ENCODE measurements around the gene POPDC3. TPM values are rescaled to one million over a fixed set of nuclear protein-coding genes. Genes with fewer than 3 reads are reported as not detected.

The POPDC3 gene
- total and polyA plus RNA-seq, 2 of the 4 experiments (the other 2 are of a cell fraction), result 22.7 to 25.8 TPM

DNA sequence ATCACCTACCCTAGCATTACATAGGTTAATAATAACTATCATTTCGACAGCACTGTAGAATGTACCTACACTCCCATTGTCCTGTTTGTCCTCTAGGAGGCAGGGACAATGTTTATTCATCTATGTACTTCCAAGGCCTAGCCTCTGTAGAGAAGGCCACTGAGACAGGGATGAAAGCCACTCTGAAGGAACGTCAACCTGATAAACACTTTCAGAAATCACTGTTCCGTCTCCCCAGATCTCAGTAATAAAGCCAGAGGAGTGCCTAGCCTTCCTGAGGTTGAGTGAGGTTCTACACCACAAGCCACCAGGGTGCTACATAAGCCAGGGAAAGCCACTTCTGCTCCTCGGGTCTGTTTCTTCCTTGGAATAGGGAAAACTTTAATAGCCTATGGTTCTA, 44.8 kb downstream of the POPDC3 start:
- H3K4me3 ChIP-seq (ENCODE audit: insufficient read depth, low read depth, low read length), result no peak overlapping the region
- H3K4me2 ChIP-seq (ENCODE audit: low read depth, low read length), result no peak overlapping the region
- no peak overlapping the region for H4K8ac ChIP-seq (ENCODE audit: low read depth in 2 of 2, low read length in 2 of 2)
- CTCF ChIA-PET, result no interaction called here
- peaks cover 3% of the 10 kb centered on the region; the same call in 1 of the 2 replicates for H3K9me1 ChIP-seq (ENCODE audit: insufficient read depth, low read length)
- H3K27me3 ChIP-seq (ENCODE audit: control insufficient read depth, insufficient read depth, low read length), result no peaks in the 10 kb centered on the region
- H2BK5ac ChIP-seq (ENCODE audit: low read depth, low read length, poor library complexity, severe bottlenecking), result no peak overlapping the region
- no peak overlapping the region for H2AK9ac ChIP-seq (replicated peaks; ENCODE audit: low read depth, low read length, poor library complexity)
- H3K36me3 ChIP-seq (ENCODE audit: control insufficient read depth, insufficient read depth, low read length), result no peaks in the 10 kb centered on the region; the same call in 1 of the 2 replicates
- H3K27ac ChIP-seq (ENCODE audit: insufficient read depth, low read length), result no peak overlapping the region
- WGBS, 2 experiments (ENCODE audit: extremely low coverage in 2 of 2, insufficient read length in 1 of 2), result 100% methylated on average over 1 of the region's 4 CpGs; no CpG with 5 or more reads in 1 of the 2 experiments
- DNase-seq (peak; percentile 18), ATAC-seq (ENCODE audit: low read depth) (no peak)
- no peak overlapping the region for H2AFZ ChIP-seq (replicated peaks; ENCODE audit: low read length, poor library complexity)
- peaks cover 4% of the 10 kb centered on the region; the same call in 1 of the 2 replicates for H4K20me1 ChIP-seq (ENCODE audit: insufficient read depth, low read length)
- no peak overlapping the region for H3K9ac ChIP-seq (ENCODE audit: low read depth, low read length)
- no peak overlapping the region for H2BK20ac ChIP-seq (ENCODE audit: low read depth, low read length)
- peaks cover 4 to 20% of the 10 kb centered on the region in 2 experiments; a peak in 2 of 4 replicates for H3K79me1 ChIP-seq (ENCODE audit: low read depth in 1 of 2, low read length in 2 of 2)
- H3K18ac ChIP-seq (ENCODE audit: low read depth, low read length), result no peak overlapping the region
- intact Hi-C loops (cut with micrococcal nuclease) (no loop called here), dilution Hi-C loops (cut with HindIII; ENCODE audit: low sequenced_read_pairs, unreplicated experiment) (no loop called here), in situ Hi-C loops (cut with MboI; ENCODE audit: low sequenced_read_pairs) (no loop called here)
- peak overlapping the region; percentile 63; the same call in 1 of the 2 replicates for H3K23ac ChIP-seq (ENCODE audit: low read depth, low read length)
- H2BK120ac ChIP-seq (ENCODE audit: low read depth, low read length), result no peak overlapping the region
- peak overlapping the region; percentile 66; the same call in 1 of the 2 replicates for H2AK5ac ChIP-seq (ENCODE audit: low read depth, low read length)
- H3K14ac ChIP-seq (replicated peaks; ENCODE audit: low read depth, low read length), result peak overlapping the region; percentile 45; the same call in 1 of the 2 replicates
- TF ChIP-seq RCOR1 (IDR thresholded peaks at IDR 0.05; ENCODE audit: insufficient replicate concordance, low read length) (no peak), RAD21 (IDR thresholded peaks at IDR 0.05; ENCODE audit: low read length) (peak; percentile 31; the same call in 1 of the 2 replicates), CEBPB (IDR thresholded peaks at IDR 0.05; ENCODE audit: low read depth, low read length) (no peak), POLR2A (IDR thresholded peaks at IDR 0.05; ENCODE audit: low read depth, low read length) (no peak), CHD1 (IDR thresholded peaks at IDR 0.05; ENCODE audit: low read depth, low read length) (no peak), CTCF (conservative IDR thresholded peaks at IDR 0.05; ENCODE audit: low read depth, low read length) (peak; percentile 20)
- H4K91ac ChIP-seq (ENCODE audit: insufficient read depth, low read depth, low read length), result no peak overlapping the region
- no TSS peak for BruUV-seq (replicated peaks)
- POLR2A ChIA-PET (ENCODE audit: unreplicated experiment), result no interaction called here
- H2BK15ac ChIP-seq (ENCODE audit: low read depth, low read length), result no peak overlapping the region
- H3K4me1 ChIP-seq (ENCODE audit: control insufficient read depth, insufficient read depth, low read length), result no peaks in the 10 kb centered on the region
- no peaks in the 10 kb centered on the region for H3K9me3 ChIP-seq (ENCODE audit: control insufficient read depth, insufficient read depth, low read length)
- H3K56ac ChIP-seq (ENCODE audit: extremely low read depth, insufficient read depth, low read length), result no peak overlapping the region
- H4K5ac ChIP-seq (ENCODE audit: low read depth, low read length), result no peak overlapping the region
- H3K4ac ChIP-seq (ENCODE audit: low read depth, low read length), result no peak overlapping the region

All from IMR-90 (cell line).